HepG2 (cell line): ENCODE data around the gene FAM180A. TPM values are rescaled to one million over a fixed set of nuclear protein-coding genes. Genes with fewer than 3 reads are reported as not detected.

ENCODE experiments used
- ATAC-seq: fragments of 200-7000 bp; cut with Tn5 transposase; 3 replicates; pipeline ENCODE4 v1.9.1; 2020; ENCODE audit warnings: mild to moderate bottlenecking, moderate library complexity
- BruUV-seq: library from RNA; stranded (reverse); fragments of 400-500 nt; replicated peaks from 2 replicates; lab custom pipeline; 2021; lab: Mats Ljungman, UMichigan
- CTCF ChIA-PET: fragments of 300-600 bp; formaldehyde crosslinking; extraction: SDS; loops from one replicate; lab custom pipeline; 2021; ENCODE audit warnings: low total read pairs, inconsistent platforms, low intra/inter-chr PET ratio; lab: Yijun Ruan, JAX
- POLR2A ChIA-PET: fragments of 350-600 bp; sonication (Branson Sonifier 250); formaldehyde crosslinking; loops from one replicate; lab custom pipeline; 2020; ENCODE audit warnings: antibody characterized with exemption, inconsistent platforms; lab: Yijun Ruan, JAX
- DNase-seq: peaks from one replicate; pipeline ENCODE4 v3.0.0-alpha.2; 2015; ENCODE audit warnings: low spot score
- FAIRE-seq: peaks from 3 replicates; lab custom pipeline; 2011; peaks lifted over from hg19 to GRCh38; lab: Jason Lieb, UNC
- H2AFZ ChIP-seq: one replicate; pipeline ENCODE4 v1.6.1; 2011; ENCODE audit warnings: low read length, inconsistent platforms
- H3K27ac ChIP-seq: fragments of 300-600 bp; 3 replicates; pipeline ENCODE4 v1.8.0; 2011; ENCODE audit warnings: mixed run types, mild to moderate bottlenecking, mixed read lengths, low read length, inconsistent platforms; ENCODE audit not compliant: insufficient read depth; ENCODE audit errors: extremely low read length
- H3K27me3 ChIP-seq, 2 experiments: fragments of 200-600 bp in 1 of 2; 2 replicates in 1 of 2; 3 replicates in 1 of 2; pipeline versions ENCODE4 v1.6.0 to v1.8.0; 2011; ENCODE audit warnings: low read length in 2 of 2, mild to moderate bottlenecking in 2 of 2, moderate library complexity in 2 of 2, inconsistent platforms in 1 of 2; ENCODE audit not compliant: insufficient read depth in 2 of 2, control insufficient read depth in 1 of 2
- H3K36me3 ChIP-seq, 2 experiments: fragments of 200-600 bp in 1 of 2; replicated peaks in 1 of 2; 2 replicates in 1 of 2; 3 replicates in 1 of 2; pipeline versions ENCODE4 v1.5.1 to v1.8.0; 2011; ENCODE audit warnings: low read length in 2 of 2, inconsistent platforms in 1 of 2; ENCODE audit not compliant: insufficient read depth in 2 of 2, control insufficient read depth in 1 of 2
- H3K4me1 ChIP-seq: 2 replicates; pipeline ENCODE4 v1.5.1; 2012; ENCODE audit warnings: low read length, inconsistent platforms; ENCODE audit not compliant: insufficient read depth
- H3K4me2 ChIP-seq: 2 replicates; pipeline ENCODE4 v1.6.0; 2011; ENCODE audit warnings: low read depth, low read length, inconsistent platforms
- H3K4me3 ChIP-seq, 3 experiments: fragments of 200-600 bp in 1 of 3; sonication (generic), shearing (Covaris generic) in 1 of 3; replicated peaks in 1 of 3; 2 replicates each; pipeline ENCODE4 v1.5.1; 2011 to 2016; ENCODE audit warnings: low read length in 3 of 3, inconsistent platforms in 2 of 3, low read depth in 2 of 3, mild to moderate bottlenecking in 2 of 3, control low read depth in 1 of 3, mixed read lengths in 1 of 3; ENCODE audit not compliant: insufficient read depth in 1 of 3
- H3K79me2 ChIP-seq: one replicate; pipeline ENCODE4 v1.6.1; 2011; ENCODE audit warnings: low read length, inconsistent platforms; ENCODE audit not compliant: insufficient read depth
- H3K9ac ChIP-seq: 2 replicates; pipeline ENCODE4 v1.6.0; 2011; ENCODE audit warnings: mild to moderate bottlenecking, low read depth, low read length, inconsistent platforms; ENCODE audit not compliant: insufficient read depth
- H3K9me3 ChIP-seq: 2 replicates; pipeline ENCODE4 v1.5.1; 2012; ENCODE audit warnings: mild to moderate bottlenecking, low read length
- H4K20me1 ChIP-seq: 2 replicates; pipeline ENCODE4 v1.6.0; 2011; ENCODE audit warnings: inconsistent platforms, mild to moderate bottlenecking, low read length, moderate library complexity; ENCODE audit not compliant: insufficient read depth
- ASH2L ChIP-seq: fragments of 300-600, 200-600 bp; sonication (generic); IDR thresholded peaks from 2 replicates; pipeline ENCODE4 v1.7.0; 2017; ENCODE audit warnings: low read depth, mild to moderate bottlenecking, moderate library complexity, mixed read lengths, low read length; ENCODE audit not compliant: insufficient read length
- EHMT2 ChIP-seq: fragments of 200-600 bp; sonication (generic); IDR thresholded peaks from 2 replicates; pipeline ENCODE4 v1.7.0; 2017; ENCODE audit warnings: antibody characterized with exemption, low read depth, low read length, borderline replicate concordance
- HNRNPLL ChIP-seq: fragments of 200-400 bp; formaldehyde crosslinking; IDR thresholded peaks from 2 replicates; pipeline ENCODE4 v1.6.1; 2017; ENCODE audit warnings: mild to moderate bottlenecking, low read depth, low read length; ENCODE audit not compliant: poor library complexity, severe bottlenecking
- MEIS2 ChIP-seq: sonication (generic); formaldehyde crosslinking; IDR thresholded peaks from 2 replicates; pipeline ENCODE4 v1.9.0; 2021; ENCODE audit warnings: mild to moderate bottlenecking, missing genetic modification reagents
- MLXIP ChIP-seq: sonication (generic); formaldehyde crosslinking; IDR thresholded peaks from 2 replicates; pipeline ENCODE4 v1.9.0; 2021; ENCODE audit warnings: missing genetic modification reagents, borderline replicate concordance
- ONECUT2 ChIP-seq: sonication (generic); formaldehyde crosslinking; IDR thresholded peaks from 2 replicates; pipeline ENCODE4 v1.4.0; 2020; ENCODE audit warnings: missing genetic modification reagents
- PPARG ChIP-seq: conservative IDR thresholded peaks from 2 replicates; pipeline ENCODE4 v1.6.1; 2016; ENCODE audit warnings: missing biosample characterization, missing genetic modification reagents
- RBFOX2 ChIP-seq: fragments of 200-400 bp; formaldehyde crosslinking; IDR thresholded peaks from 2 replicates; pipeline ENCODE4 v1.6.1; 2017; ENCODE audit warnings: low read depth, mild to moderate bottlenecking, low read length
- RORA ChIP-seq: sonication (generic); formaldehyde crosslinking; IDR thresholded peaks from 2 replicates; pipeline ENCODE4 v1.5.0; 2020; ENCODE audit warnings: mild to moderate bottlenecking, missing genetic modification reagents, moderate library complexity
- STAT6 ChIP-seq: sonication (generic); formaldehyde crosslinking; IDR thresholded peaks from 2 replicates; pipeline ENCODE4 v1.4.0; 2020; ENCODE audit warnings: missing genetic modification reagents, mild to moderate bottlenecking, borderline replicate concordance
- TBX2 ChIP-seq: sonication (generic); formaldehyde crosslinking; IDR thresholded peaks from 2 replicates; pipeline ENCODE4 v1.5.0; 2020; ENCODE audit warnings: missing genetic modification reagents, mild to moderate bottlenecking, borderline replicate concordance
- ZKSCAN5 ChIP-seq: sonication (generic); formaldehyde crosslinking; IDR thresholded peaks from 2 replicates; pipeline ENCODE4 v1.5.1; 2020; ENCODE audit warnings: mild to moderate bottlenecking, missing genetic modification reagents
- ZNF382 ChIP-seq: sonication (generic); formaldehyde crosslinking; IDR thresholded peaks from 2 replicates; pipeline ENCODE4 v1.5.0; 2020; ENCODE audit warnings: missing genetic modification reagents, mild to moderate bottlenecking, borderline replicate concordance
- ZNF546 ChIP-seq: sonication (generic); formaldehyde crosslinking; conservative IDR thresholded peaks from 2 replicates; pipeline ENCODE4 v1.8.1; 2023; ENCODE audit warnings: mild to moderate bottlenecking, missing genetic modification reagents
- ZNF629 ChIP-seq: sonication (generic); formaldehyde crosslinking; conservative IDR thresholded peaks from 2 replicates; pipeline ENCODE4 v1.5.0; 2020; ENCODE audit warnings: missing genetic modification reagents
- WGBS: methylation state at CpG from one replicate; pipeline ENCODE4 v1.1.6; 2017; ENCODE audit warnings: low lambda C conversion rate; 5-methylcytosine and 5-hydroxymethylcytosine counted together
- in situ Hi-C: cut with HindIII; loops from 2 replicates; pipeline ENCODE4 v1.10.0; 2017; ENCODE audit warnings: low pct_unique_long_range_greater_than_20kb; ENCODE audit not compliant: extremely low pct_ligation_motif_present
- intact Hi-C: fragments of 100-400 bp; cut with micrococcal nuclease; formaldehyde crosslinking; loops from one replicate; pipeline ENCODE4 v1.10.0; 2022; ENCODE audit not compliant: unreplicated experiment
- polyA plus RNA-seq, 8 experiments: library from polyadenylated mRNA; depleted of rRNA in 3 of 8; stranded (reverse) in 7 of 8; unstranded in 1 of 8; fragments of >200 nt; fragmentation: Illumina TruSeq in 4 of 8; extraction: Trizol in 4 of 8; gene quantifications; 2 replicates each; pipeline versions ENCODE4 v1.2.1 to v1.2.3, GENCODE V29; 2011 to 2016; ENCODE audit warnings: low read depth in 4 of 8, missing spikeins in 1 of 8, mixed read lengths in 1 of 8; ENCODE audit not compliant: insufficient read depth in 1 of 8
- total RNA-seq, 5 experiments: library from RNA; depleted of rRNA; stranded (reverse); fragments of >200 nt; fragmentation: Illumina TruSeq; extraction: Trizol; gene quantifications; 2 replicates each; pipeline ENCODE4 v1.2.3, GENCODE V29; 2016; ENCODE audit warnings: low read depth in 1 of 5
- TF ChIP-seq, protein P1 (sequence below): sonication (generic); formaldehyde crosslinking; IDR thresholded peaks from 2 replicates; pipeline ENCODE4 v1.5.0; 2020; ENCODE audit warnings: missing genetic modification reagents, mild to moderate bottlenecking, borderline replicate concordance
- TF ChIP-seq, protein P2 (sequence below): sonication (generic); formaldehyde crosslinking; IDR thresholded peaks from 2 replicates; pipeline ENCODE4 v1.8.1; 2022; ENCODE audit warnings: mild to moderate bottlenecking, missing genetic modification reagents

FAM180A gene
- total and polyA plus RNA-seq, 2 of the 13 experiments (the other 11 are each of a cell fraction or from before 2014, with no cell fraction given): not detected

DNA sequence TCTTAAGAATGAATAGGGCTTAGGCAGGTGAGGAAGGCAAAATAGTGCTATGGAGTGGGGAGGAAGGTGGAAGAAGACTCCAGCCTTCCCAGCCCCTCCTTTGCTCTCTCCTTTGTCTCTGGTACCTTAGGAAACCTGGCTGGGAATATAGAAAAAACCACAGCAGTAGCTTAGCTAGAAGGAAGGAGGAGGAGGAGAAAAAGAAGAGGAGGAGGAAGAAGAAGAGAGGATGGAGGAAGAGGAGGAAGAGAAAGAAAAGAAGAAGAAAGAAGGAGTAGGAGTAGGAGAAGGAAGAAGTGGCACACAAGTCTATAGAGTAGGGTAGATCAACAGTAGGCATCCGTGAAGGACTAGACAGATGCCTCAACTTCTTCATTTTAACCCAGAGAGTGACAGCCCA, 36.5 kb upstream of the FAM180A start:
- Histone ChIP-seq H3K9me3 (no peaks in the 10 kb centered on the region), H3K27me3 (peaks cover 0 to 12% of the 10 kb centered on the region in 2 experiments; a peak in 2 of 5 replicates), H3K36me3 (no peaks in the 10 kb centered on the region), H3K4me2 (no peak overlapping the region), H3K79me2 (no peaks in the 10 kb centered on the region), H4K20me1 (no peaks in the 10 kb centered on the region), H3K9ac (no peak overlapping the region), H3K4me3 (no peak overlapping the region), H3K27ac (no peak overlapping the region), H3K4me1 (no peaks in the 10 kb centered on the region), H2AFZ (no peak overlapping the region)
- intact Hi-C loops (no loop called here), in situ Hi-C loops (no loop called here)
- FAIRE-seq (no peak), ATAC-seq (no peak), DNase-seq (no peak)
- CTCF ChIA-PET: no interaction called here
- POLR2A ChIA-PET: no interaction called here
- TF ChIP-seq ZNF382 (CRISPR knock-in tag) (no peak), ZKSCAN5 (CRISPR knock-in tag) (no peak), EHMT2 (no peak), STAT6 (CRISPR knock-in tag) (no peak), RBFOX2 (no peak), ONECUT2 (no peak), HNRNPLL (no peak), MEIS2 (CRISPR knock-in tag) (no peak), PPARG (no peak), ASH2L (no peak), ZNF629 (CRISPR knock-in tag) (no peak), RORA (CRISPR knock-in tag) (no peak), TBX2 (CRISPR knock-in tag) (no peak), ZNF546 (CRISPR knock-in tag) (no peak), MLXIP (CRISPR knock-in tag) (no peak)
- TF ChIP-seq, protein P1, sequence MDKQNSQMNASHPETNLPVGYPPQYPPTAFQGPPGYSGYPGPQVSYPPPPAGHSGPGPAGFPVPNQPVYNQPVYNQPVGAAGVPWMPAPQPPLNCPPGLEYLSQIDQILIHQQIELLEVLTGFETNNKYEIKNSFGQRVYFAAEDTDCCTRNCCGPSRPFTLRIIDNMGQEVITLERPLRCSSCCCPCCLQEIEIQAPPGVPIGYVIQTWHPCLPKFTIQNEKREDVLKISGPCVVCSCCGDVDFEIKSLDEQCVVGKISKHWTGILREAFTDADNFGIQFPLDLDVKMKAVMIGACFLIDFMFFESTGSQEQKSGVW (CRISPR knock-in tag): no peak
- TF ChIP-seq, protein P2, sequence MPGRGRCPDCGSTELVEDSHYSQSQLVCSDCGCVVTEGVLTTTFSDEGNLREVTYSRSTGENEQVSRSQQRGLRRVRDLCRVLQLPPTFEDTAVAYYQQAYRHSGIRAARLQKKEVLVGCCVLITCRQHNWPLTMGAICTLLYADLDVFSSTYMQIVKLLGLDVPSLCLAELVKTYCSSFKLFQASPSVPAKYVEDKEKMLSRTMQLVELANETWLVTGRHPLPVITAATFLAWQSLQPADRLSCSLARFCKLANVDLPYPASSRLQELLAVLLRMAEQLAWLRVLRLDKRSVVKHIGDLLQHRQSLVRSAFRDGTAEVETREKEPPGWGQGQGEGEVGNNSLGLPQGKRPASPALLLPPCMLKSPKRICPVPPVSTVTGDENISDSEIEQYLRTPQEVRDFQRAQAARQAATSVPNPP (CRISPR knock-in tag): no peak
- BruUV-seq: no TSS peak
- WGBS: 0% methylated on average over 1 of the region's 1 CpG
